Transverse colon (tissue), 4 donors: ENCODE measurements around the gene TTC39A. TPM values are rescaled to one million over a fixed set of nuclear protein-coding genes. Genes with fewer than 3 reads are reported as not detected.

ENCODE experiments used
- DNase-seq: peaks from one replicate; pipeline ENCODE4 v3.0.0-alpha.2; 2019
- H3K27ac ChIP-seq, 4 donors: fragments of 200-600 bp; sonication (generic); 2 replicates each; pipeline ENCODE4 v1.5.1; 2016 to 2018; ENCODE audit warnings: inconsistent platforms in 4 of 4
- H3K27me3 ChIP-seq: fragments of 200-600 bp; sonication (generic); 2 replicates; pipeline ENCODE4 v1.5.1; 2017; ENCODE audit warnings: inconsistent platforms
- H3K36me3 ChIP-seq, 4 donors: fragments of 200-600 bp; sonication (generic); 2 replicates each; pipeline ENCODE4 v1.5.1; 2017 to 2019; ENCODE audit warnings: inconsistent platforms in 4 of 4
- H3K4me1 ChIP-seq, 4 donors: fragments of 200-600 bp; sonication (generic); 2 replicates each; pipeline ENCODE4 v1.5.1; 2017 to 2020; ENCODE audit warnings: inconsistent platforms in 4 of 4
- H3K4me3 ChIP-seq, 4 donors: fragments of 200-600 bp; sonication (generic); 1 replicate in 1 of 4; 2 replicates in 3 of 4; pipeline versions ENCODE4 v1.5.1 to v1.6.1; 2017 to 2019; ENCODE audit warnings: inconsistent platforms in 4 of 4
- H3K9me3 ChIP-seq, 2 donors: fragments of 200-600 bp; sonication (generic); 2 replicates each; pipeline ENCODE4 v1.5.1; 2017 to 2019; ENCODE audit warnings: inconsistent platforms in 2 of 2
- CTCF ChIP-seq, 5 experiments: fragments of 200-600 bp in 3 of 5; fragments of 450-650 bp in 2 of 5; sonication (generic) in 3 of 5; IDR thresholded peaks; 1 replicate in 2 of 5; 2 replicates in 3 of 5; pipeline ENCODE4 v1.5.1; 2016 to 2017; ENCODE audit warnings: antibody characterized with exemption in 5 of 5, inconsistent platforms in 3 of 5, mild to moderate bottlenecking in 2 of 5, moderate library complexity in 1 of 5
- EP300 ChIP-seq: sonication (generic); formaldehyde crosslinking; IDR thresholded peaks from one replicate; pipeline ENCODE4 v1.6.1; 2017; ENCODE audit warnings: antibody characterized with exemption, low read depth
- POLR2A ChIP-seq: fragments of 450-650 bp; IDR thresholded peaks from one replicate; pipeline ENCODE4 v1.6.1; 2016; ENCODE audit warnings: antibody characterized with exemption, mild to moderate bottlenecking, moderate library complexity
- POLR2AphosphoS5 ChIP-seq, 3 donors: sonication (generic); formaldehyde crosslinking; IDR thresholded peaks; one replicate each; pipeline ENCODE4 v1.6.1; 2016; ENCODE audit warnings: antibody characterized with exemption in 3 of 3
- WGBS, 2 donors: methylation state at CpG; one replicate each; pipeline ENCODE4 v1.1.5; 2018; ENCODE audit warnings: low coverage in 1 of 2; 5-methylcytosine and 5-hydroxymethylcytosine counted together
- in situ Hi-C, 4 donors: fragments of 200-750 bp; cut with MboI; loops; one replicate each; pipeline versions ENCODE4 v1.15.0 to v1.15.1; 2017; ENCODE audit warnings: low sequenced_read_pairs in 3 of 4, low pct_ligation_motif_present in 1 of 4, low pct_unique_long_range_greater_than_20kb in 1 of 4
- intact Hi-C: fragments of 100-400 bp; cut with DNase I; formaldehyde crosslinking; loops from one replicate; pipeline ENCODE4 v1.15.1; 2023; ENCODE audit warnings: low total_unique reads
- total RNA-seq, 4 donors: library from RNA; depleted of rRNA; stranded (reverse); fragments of >200 nt; gene quantifications; one replicate each; pipeline ENCODE4 v1.1.0, GENCODE V29; 2016

The TTC39A gene
- total RNA-seq, 4 donors from 2014 or later = 41.8 to 96.1 (median 73.0) TPM

GRCh38 chr1:51294566-51295184, 35.7 kb downstream of the TTC39A start:
- no peak for DNase-seq
- no peak for TF ChIP-seq POLR2A
- no peak for TF ChIP-seq POLR2AphosphoS5 (IDR thresholded peaks at IDR 0.05)
- TF ChIP-seq EP300 = no peak
- TF ChIP-seq CTCF (IDR thresholded peaks at IDR 0.05) = no peak
- in situ Hi-C loops = loop anchor here in 1 of 4 donors (10.0 kb wide), 1 partner anchor 100 kb away; no protein-coding TSS in a partner anchor
- intact Hi-C loops = loop anchor here (10.0 kb wide), 1 partner anchor 100 kb away; no protein-coding TSS in a partner anchor
- Histone ChIP-seq H3K9me3 (no peaks in the 10 kb centered on the region), H3K27ac (no peak overlapping the region), H3K27me3 (no peaks in the 10 kb centered on the region), H3K36me3 (no peaks in the 10 kb centered on the region), H3K4me1 (peaks cover 10 to 13% (median 11%) of the 10 kb centered on the region in 4 donors), H3K4me3 (no peak overlapping the region)
- WGBS, 2 donors = 64 to 100% methylated on average over 1 to 11 of the region's 11 CpGs

DNA sequence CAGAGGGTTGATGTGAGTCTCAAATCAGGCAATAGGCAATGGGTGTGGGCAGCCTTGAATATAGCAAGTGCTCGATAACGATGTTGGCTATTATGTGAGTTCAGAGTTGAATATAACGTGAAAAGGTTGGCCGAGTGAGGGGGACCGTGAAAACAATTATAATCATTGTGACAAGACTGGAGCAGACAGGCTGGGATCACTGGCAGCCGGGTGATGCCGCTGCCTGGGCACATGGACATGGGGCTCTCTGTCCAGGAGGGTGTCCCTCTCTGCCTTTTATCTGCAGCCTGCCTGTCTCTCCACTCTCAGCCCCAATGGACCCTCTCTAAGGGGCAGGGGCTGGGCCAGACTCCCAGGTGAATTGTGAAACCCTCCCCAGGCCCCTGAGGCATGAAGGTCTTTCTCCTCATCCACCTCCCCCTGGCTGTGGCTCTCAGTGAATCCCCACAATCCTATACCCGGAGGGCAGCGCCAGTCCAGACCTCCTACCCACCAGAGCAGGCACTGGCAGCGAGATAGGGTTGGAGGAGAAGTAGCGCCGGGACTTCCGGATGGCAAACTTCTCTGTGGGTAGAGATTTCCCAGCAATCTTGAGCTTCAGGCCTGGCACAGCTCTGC, 36.4 kb downstream of the TTC39A start:
- Histone ChIP-seq H3K4me3 (no peak overlapping the region), H3K4me1 (peaks cover 10 to 13% (median 11%) of the 10 kb centered on the region in 4 donors), H3K36me3 (no peaks in the 10 kb centered on the region), H3K27ac (no peak overlapping the region), H3K9me3 (no peaks in the 10 kb centered on the region), H3K27me3 (no peaks in the 10 kb centered on the region)
- DNase-seq = no peak
- TF ChIP-seq CTCF (IDR thresholded peaks at IDR 0.05) = no peak
- in situ Hi-C loops (loop anchor here in 1 of 4 donors (10.0 kb wide), 1 partner anchor 99 kb away; no protein-coding TSS in a partner anchor), intact Hi-C loops (loop anchor here (10.0 kb wide), 1 partner anchor 99 kb away; no protein-coding TSS in a partner anchor)
- 76 to 90% methylated on average over 5 to 13 of the region's 13 CpGs for WGBS, 2 donors

GRCh38 chr1:51290489-51290847, 39.9 kb downstream of the TTC39A start:
- no peaks in the 10 kb centered on the region for H3K27me3 ChIP-seq
- no peaks in the 10 kb centered on the region for H3K9me3 ChIP-seq
- H3K4me3 ChIP-seq = no peak overlapping the region
- H3K36me3 ChIP-seq = no peaks in the 10 kb centered on the region
- WGBS, 2 donors = 91% methylated on average over 5 of the region's 5 CpGs; no CpG with 5 or more reads in 1 of the 2 donors
- no peak for TF ChIP-seq POLR2AphosphoS5 (IDR thresholded peaks at IDR 0.05)
- TF ChIP-seq POLR2A = no peak
- TF ChIP-seq CTCF (IDR thresholded peaks at IDR 0.05) = no peak
- TF ChIP-seq EP300 = no peak
- H3K27ac ChIP-seq = no peak overlapping the region
- H3K4me1 ChIP-seq = no peaks in the 10 kb centered on the region
- in situ Hi-C loops (loop anchor here in 1 of 4 donors (10.0 kb wide), 1 partner anchor 96 kb away; no protein-coding TSS in a partner anchor), intact Hi-C loops (loop anchor here (10.0 kb wide), 1 partner anchor 96 kb away; no protein-coding TSS in a partner anchor)
- DNase-seq = no peak

- in situ Hi-C loops (loop anchor here in 1 of 4 donors (10.0 kb wide), 1 partner anchor 95 kb away; no protein-coding TSS in a partner anchor), intact Hi-C loops (loop anchor here (5.0 to 10.0 kb wide), 2 partner anchors 95 to 712 kb away; no protein-coding TSS in a partner anchor)
- H3K27me3 ChIP-seq = no peaks in the 10 kb centered on the region
- DNase-seq = no peak
- TF ChIP-seq EP300 (no peak), CTCF (IDR thresholded peaks at IDR 0.05) (no peak), POLR2A (no peak), POLR2AphosphoS5 (IDR thresholded peaks at IDR 0.05) (no peak)
- no peak overlapping the region for H3K4me3 ChIP-seq
- no peaks in the 10 kb centered on the region for H3K36me3 ChIP-seq
- no peaks in the 10 kb centered on the region for H3K9me3 ChIP-seq
- no peaks in the 10 kb centered on the region for H3K4me1 ChIP-seq
- H3K27ac ChIP-seq = no peak overlapping the region
- WGBS, 2 donors = 71 to 92% methylated on average over 1 to 8 of the region's 8 CpGs
These were observed 40.5 kb downstream of the TTC39A start for GRCh38 chr1:51289676-51290488.
